HEK293 (cell line): ENCODE data around the gene LARGE1.

Experiments used
- CTCF ChIP-seq: fragments of 450-650 bp; formaldehyde crosslinking; IDR thresholded peaks from 2 replicates; pipeline ENCODE4 v1.5.1; 2016; ENCODE audit warnings: missing biosample characterization, missing genetic modification characterization
- HIC1 ChIP-seq: fragments of 450-650 bp; formaldehyde crosslinking; IDR thresholded peaks from 2 replicates; pipeline ENCODE4 v1.5.1; 2016; ENCODE audit warnings: missing biosample characterization, missing genetic modification characterization
- KLF1 ChIP-seq: fragments of 450-650 bp; formaldehyde crosslinking; IDR thresholded peaks from 2 replicates; pipeline ENCODE4 v1.5.1; 2016; ENCODE audit warnings: missing biosample characterization, missing genetic modification characterization
- KLF16 ChIP-seq: fragments of 450-650 bp; formaldehyde crosslinking; IDR thresholded peaks from 2 replicates; pipeline ENCODE4 v1.5.1; 2017; ENCODE audit warnings: missing biosample characterization, missing genetic modification characterization
- OVOL3 ChIP-seq: fragments of 450-650 bp; formaldehyde crosslinking; IDR thresholded peaks from 2 replicates; pipeline ENCODE4 v1.5.1; 2016; ENCODE audit warnings: missing biosample characterization, missing genetic modification characterization
- REST ChIP-seq: fragments of 450-650 bp; formaldehyde crosslinking; IDR thresholded peaks from 2 replicates; pipeline ENCODE4 v1.5.1; 2016; ENCODE audit warnings: missing biosample characterization, missing genetic modification characterization
- YY1 ChIP-seq: fragments of 450-650 bp; formaldehyde crosslinking; IDR thresholded peaks from 2 replicates; pipeline ENCODE4 v1.5.1; 2018; ENCODE audit warnings: missing biosample characterization, missing genetic modification characterization
- ZNF121 ChIP-seq: fragments of 450-650 bp; formaldehyde crosslinking; IDR thresholded peaks from 2 replicates; pipeline ENCODE4 v1.5.1; 2016; ENCODE audit warnings: missing biosample characterization, missing genetic modification characterization
- ZNF23 ChIP-seq: fragments of 450-650 bp; formaldehyde crosslinking; IDR thresholded peaks from 2 replicates; pipeline ENCODE4 v1.5.1; 2016; ENCODE audit warnings: missing biosample characterization, missing genetic modification characterization, borderline replicate concordance
- ZNF274 ChIP-seq, 2 experiments: fragments of 200-500 bp in 1 of 2; fragments of 450-650 bp in 1 of 2; sonication (Bioruptor generic) in 1 of 2; formaldehyde crosslinking in 1 of 2; IDR thresholded peaks; 2 replicates each; pipeline versions ENCODE4 v1.5.1 to v1.6.1; 2014 to 2016; ENCODE audit warnings: borderline replicate concordance in 1 of 2, inconsistent platforms in 1 of 2, low read length in 1 of 2, missing biosample characterization in 1 of 2, missing genetic modification characterization in 1 of 2
- ZNF324 ChIP-seq: fragments of 450-650 bp; formaldehyde crosslinking; IDR thresholded peaks from 2 replicates; pipeline ENCODE4 v1.5.1; 2016; ENCODE audit warnings: missing biosample characterization, missing genetic modification characterization
- ZNF513 ChIP-seq: fragments of 450-650 bp; IDR thresholded peaks from 2 replicates; pipeline ENCODE4 v1.5.1; 2018; ENCODE audit warnings: missing biosample characterization, missing genetic modification characterization
- ZNF670 ChIP-seq: fragments of 450-650 bp; formaldehyde crosslinking; IDR thresholded peaks from 2 replicates; pipeline ENCODE4 v1.5.1; 2016; ENCODE audit warnings: missing biosample characterization, missing genetic modification characterization, low read depth

GRCh38 chr22:33440756-33441155, 479.5 kb downstream of the LARGE1 start:
- TF ChIP-seq CTCF (tag by site-specific recombination) (no peak), ZNF274 (IDR thresholded peaks at IDR 0.05; ENCODE audit: low read length) (no peak), ZNF274 (tag by site-specific recombination; IDR thresholded peaks at IDR 0.05; ENCODE audit: borderline replicate concordance) (no peak), ZNF121 (no peak), ZNF513 (tag by site-specific recombination) (no peak), REST (tag by site-specific recombination) (no peak), ZNF670 (tag by site-specific recombination) (no peak), YY1 (tag by site-specific recombination) (no peak), ZNF23 (no peak), KLF16 (tag by site-specific recombination) (no peak), HIC1 (no peak), KLF1 (tag by site-specific recombination) (no peak), OVOL3 (tag by site-specific recombination) (no peak), ZNF324 (tag by site-specific recombination) (no peak)
